Measurements from ENCODE around the gene NCKAP5.

NCKAP5 gene

DNA sequence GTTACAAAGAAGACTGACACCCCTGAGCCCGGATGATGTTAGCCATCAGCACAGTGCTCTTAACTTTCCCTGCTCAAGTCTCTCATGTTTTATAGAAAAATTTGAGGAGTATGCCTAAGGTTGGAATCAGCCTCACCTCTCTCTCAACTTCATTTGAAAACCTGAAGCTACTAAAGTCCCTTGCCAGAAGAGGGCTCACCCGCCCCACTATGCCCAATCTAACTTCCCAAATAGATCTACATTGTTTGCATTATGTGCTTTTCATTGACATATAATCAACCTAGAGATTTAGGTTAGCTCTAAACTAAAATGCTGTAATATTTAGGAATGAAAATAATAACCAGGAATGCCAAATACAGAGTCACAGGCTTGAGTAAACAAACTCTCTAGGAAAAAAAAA is 305.4 kb downstream of the NCKAP5 start:
- ChIA-PET POLR2A (no interaction called here), CTCF (interaction anchor here (0.6 to 5.6 kb wide), 13 partner anchors 9 to 582 kb away, joined by 3 to 74 read pairs (median 5); no protein-coding TSS in a partner anchor)
- no peak overlapping the region for H3K4me3 ChIP-seq (ENCODE audit: low read depth, low read length)
- TF ChIP-seq, protein P1, sequence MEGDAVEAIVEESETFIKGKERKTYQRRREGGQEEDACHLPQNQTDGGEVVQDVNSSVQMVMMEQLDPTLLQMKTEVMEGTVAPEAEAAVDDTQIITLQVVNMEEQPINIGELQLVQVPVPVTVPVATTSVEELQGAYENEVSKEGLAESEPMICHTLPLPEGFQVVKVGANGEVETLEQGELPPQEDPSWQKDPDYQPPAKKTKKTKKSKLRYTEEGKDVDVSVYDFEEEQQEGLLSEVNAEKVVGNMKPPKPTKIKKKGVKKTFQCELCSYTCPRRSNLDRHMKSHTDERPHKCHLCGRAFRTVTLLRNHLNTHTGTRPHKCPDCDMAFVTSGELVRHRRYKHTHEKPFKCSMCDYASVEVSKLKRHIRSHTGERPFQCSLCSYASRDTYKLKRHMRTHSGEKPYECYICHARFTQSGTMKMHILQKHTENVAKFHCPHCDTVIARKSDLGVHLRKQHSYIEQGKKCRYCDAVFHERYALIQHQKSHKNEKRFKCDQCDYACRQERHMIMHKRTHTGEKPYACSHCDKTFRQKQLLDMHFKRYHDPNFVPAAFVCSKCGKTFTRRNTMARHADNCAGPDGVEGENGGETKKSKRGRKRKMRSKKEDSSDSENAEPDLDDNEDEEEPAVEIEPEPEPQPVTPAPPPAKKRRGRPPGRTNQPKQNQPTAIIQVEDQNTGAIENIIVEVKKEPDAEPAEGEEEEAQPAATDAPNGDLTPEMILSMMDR (IDR thresholded peaks at IDR 0.05; ENCODE audit: insufficient read depth, low read length, missing control alignments) = peak; percentile 31
- DNase-seq (ENCODE audit: low read depth, low spot score) = no peak

DNA sequence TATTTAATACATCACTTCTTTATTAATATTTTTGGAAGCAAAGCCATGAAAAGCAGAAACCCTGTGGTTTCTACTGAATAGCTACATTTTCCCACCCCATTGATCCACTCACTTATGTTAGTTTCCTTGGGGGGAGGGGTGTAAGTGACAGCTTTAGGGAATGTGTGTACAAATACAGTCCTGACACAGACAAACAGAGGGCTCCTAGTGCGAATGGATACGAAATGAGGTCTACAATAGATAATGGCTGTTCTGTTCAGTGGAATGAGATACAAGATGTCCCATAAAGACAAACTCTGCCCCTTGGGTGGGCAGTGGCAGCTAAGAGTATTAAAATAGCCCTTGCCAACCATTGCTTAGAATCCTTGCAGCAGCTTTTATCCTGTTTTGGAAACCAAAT is 312.9 kb downstream of the NCKAP5 start:
- CTCF ChIA-PET = interaction anchor here (0.9 kb wide), 2 partner anchors 9 to 589 kb away, joined by 3 read pairs; no protein-coding TSS in a partner anchor
- TF ChIP-seq, protein P1 (IDR thresholded peaks at IDR 0.05; ENCODE audit: insufficient read depth, low read length, missing control alignments) = no peak
- no peak for DNase-seq (ENCODE audit: low read depth, low spot score)
- POLR2A ChIA-PET = no interaction called here
- H3K4me3 ChIP-seq (ENCODE audit: low read depth, low read length) = no peak overlapping the region

DNA sequence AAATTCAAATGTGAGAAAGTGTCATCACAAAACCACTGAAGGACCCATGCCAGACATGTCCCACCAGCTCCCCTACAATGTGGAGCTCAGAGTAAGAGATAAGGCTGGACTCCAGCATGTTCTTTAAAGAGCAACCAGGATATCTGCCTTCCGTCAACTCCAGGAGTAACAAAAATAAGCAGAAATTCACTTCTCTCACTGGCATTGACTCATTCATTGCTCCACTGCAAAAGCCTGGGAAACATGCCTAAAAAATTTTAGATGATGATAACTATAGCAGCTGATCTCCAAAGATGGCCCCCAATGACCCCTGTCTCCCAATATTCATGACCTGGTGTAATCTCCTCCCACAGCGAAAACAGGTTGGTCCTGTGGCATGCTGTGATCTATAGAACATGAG is 314.5 kb downstream of the NCKAP5 start:
- DNase-seq (ENCODE audit: low read depth, low spot score) = no peak
- H3K4me3 ChIP-seq (ENCODE audit: low read depth, low read length) = no peak overlapping the region
- TF ChIP-seq, protein P1 (IDR thresholded peaks at IDR 0.05; ENCODE audit: insufficient read depth, low read length, missing control alignments) = no peak
- ChIA-PET POLR2A (no interaction called here), CTCF (interaction anchor here (1.0 to 1.5 kb wide), 3 partner anchors 10 to 526 kb away, joined by 3 to 4 read pairs (median 4); no protein-coding TSS in a partner anchor)

DNA sequence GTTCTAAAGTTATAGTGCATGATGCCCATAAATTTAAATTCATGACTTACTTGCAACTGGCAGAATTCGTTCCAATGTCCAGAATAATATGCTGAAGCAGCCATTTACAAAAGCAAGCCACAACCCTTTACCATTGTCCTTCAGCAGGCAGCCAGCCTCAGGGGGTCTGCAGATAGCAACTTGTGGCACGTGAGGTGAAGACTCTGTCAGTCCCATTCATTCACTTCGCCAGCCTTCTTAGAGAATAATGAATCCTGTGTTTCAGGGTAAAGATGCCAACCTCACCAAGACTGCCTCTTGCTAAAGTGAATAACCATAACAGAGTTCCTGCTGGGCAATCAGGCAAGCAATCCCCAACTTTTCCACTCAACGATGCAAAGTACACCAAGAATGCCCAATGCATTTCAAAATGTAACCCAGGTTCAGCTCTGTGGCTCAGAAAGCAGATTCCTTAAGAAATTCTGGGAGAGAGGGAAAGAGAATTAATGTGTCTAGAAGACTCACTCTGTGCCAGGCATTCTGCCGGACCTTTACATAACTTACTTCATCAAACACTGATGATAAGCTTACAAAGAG is 315.4 kb downstream of the NCKAP5 start:
- POLR2A ChIA-PET = no interaction called here
- CTCF ChIA-PET = interaction anchor here (1.3 to 1.5 kb wide), 2 partner anchors 308 to 527 kb away, joined by 3 to 4 read pairs; no protein-coding TSS in a partner anchor
- TF ChIP-seq, protein P1 (IDR thresholded peaks at IDR 0.05; ENCODE audit: insufficient read depth, low read length, missing control alignments) = no peak
- no peak for DNase-seq (ENCODE audit: low read depth, low spot score)
- no peak overlapping the region for H3K4me3 ChIP-seq (ENCODE audit: low read depth, low read length)

GRCh38 chr2:133249362-133249761 is 318.9 kb downstream of the NCKAP5 start:
- POLR2A ChIA-PET = no interaction called here
- H3K4me3 ChIP-seq (ENCODE audit: low read depth, low read length) = no peak overlapping the region
- TF ChIP-seq, protein P1 (IDR thresholded peaks at IDR 0.05; ENCODE audit: insufficient read depth, low read length, missing control alignments) = no peak
- no peak for DNase-seq (ENCODE audit: low read depth, low spot score)
- CTCF ChIA-PET = no interaction called here

DNA sequence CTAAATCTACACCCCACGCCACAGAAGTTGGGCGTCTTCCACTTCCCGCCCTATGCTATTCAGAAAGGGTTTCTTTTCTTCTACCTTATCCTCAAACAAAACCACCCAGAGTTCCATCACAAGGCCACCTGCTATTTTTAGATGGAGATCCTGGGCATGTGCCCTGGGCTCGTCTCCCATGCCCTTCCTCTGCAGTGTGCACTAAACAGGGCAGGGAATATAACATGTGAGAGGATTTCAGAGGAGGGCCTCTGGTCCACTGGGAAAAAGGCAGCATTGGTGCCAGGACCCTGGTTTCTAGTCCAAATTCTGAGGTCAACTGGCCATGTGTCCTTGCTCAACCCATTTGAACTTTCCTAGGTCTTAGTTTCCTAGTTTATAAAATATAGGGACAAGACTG is 320.0 kb downstream of the NCKAP5 start:
- H3K4me3 ChIP-seq (ENCODE audit: low read depth, low read length) = no peak overlapping the region
- TF ChIP-seq, protein P1 (IDR thresholded peaks at IDR 0.05; ENCODE audit: insufficient read depth, low read length, missing control alignments) = no peak
- ChIA-PET CTCF (no interaction called here), POLR2A (no interaction called here)
- DNase-seq (ENCODE audit: low read depth, low spot score) = no peak

Data from AG04449 (cell line).